ENCODE measurements around the gene ZBTB7C.

ZBTB7C gene

DNA sequence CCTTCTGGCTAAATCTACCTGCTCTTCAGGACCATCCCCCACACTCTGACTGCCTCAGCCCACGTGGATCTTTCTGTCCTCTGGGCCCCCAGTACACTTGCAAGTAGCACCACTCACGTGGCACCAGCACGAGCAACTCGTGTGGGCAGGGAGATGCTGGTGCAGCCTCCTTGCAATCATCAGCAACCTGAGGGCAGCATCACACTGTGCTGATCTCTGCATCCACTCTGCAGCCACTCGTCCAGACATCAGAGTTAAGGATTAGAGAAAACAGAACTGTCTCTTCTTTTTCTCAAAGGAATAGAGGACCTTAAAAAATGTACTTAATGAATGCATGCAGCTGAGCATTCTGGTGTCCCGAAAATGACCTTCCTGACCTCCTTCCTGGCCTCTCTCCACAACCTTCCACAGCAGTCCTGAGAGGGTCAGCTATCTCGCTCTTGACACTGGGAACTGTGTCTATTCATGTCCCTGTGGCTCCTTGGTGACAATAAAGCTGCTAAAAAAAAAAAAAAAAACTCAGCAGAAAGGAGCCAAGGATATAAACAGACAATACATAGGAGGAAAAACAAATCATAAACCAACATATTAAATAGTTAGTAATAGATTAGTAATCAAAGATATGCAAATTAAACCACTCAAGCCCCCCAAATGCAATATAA lies 145.9 kb downstream of the ZBTB7C start:
- DNase-seq (ENCODE audit: low read depth in 2 of 2), result no peak

DNA sequence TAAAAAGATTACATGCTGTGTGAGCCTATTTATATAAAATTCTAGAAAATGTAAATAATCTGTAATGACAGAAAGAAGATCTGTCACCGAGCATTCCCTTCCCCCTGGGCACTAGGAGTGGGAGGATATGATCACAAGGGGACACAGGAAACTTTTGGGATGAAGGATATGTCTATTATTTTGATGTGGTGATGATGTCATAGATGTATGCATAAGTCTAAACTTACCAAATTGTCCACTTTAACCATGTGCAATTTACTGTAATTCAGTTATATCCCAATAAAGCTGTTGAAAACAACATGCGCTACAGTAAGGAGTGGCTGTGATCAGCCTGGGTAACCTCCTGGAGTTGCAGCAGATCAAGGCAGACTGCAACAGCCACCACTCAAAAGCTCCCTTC lies 148.9 kb downstream of the ZBTB7C start:
- no peak for DNase-seq (ENCODE audit: low read depth in 2 of 2)

DNA sequence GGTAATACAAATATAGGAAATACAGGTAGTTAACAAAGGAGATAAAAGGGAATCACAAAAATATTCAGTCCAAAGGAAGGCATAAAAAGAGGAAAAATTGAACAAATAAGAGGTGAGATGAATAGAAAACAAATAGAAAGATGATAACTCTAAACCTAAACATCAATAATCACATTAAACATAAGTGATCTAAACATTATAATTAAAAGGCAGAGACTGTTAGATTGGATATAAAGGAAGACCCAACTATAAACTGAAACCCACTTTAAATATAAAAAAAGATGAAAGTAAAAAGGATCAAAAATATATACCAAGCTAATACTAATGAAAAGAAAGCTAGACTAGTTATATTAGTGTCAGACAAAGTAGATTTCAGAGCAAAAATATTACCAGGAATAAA lies 152.3 kb downstream of the ZBTB7C start:
- DNase-seq (ENCODE audit: low read depth in 2 of 2), result no peak

- DNase-seq (ENCODE audit: low read depth in 2 of 2), result no peak
These were observed 155.0 kb downstream of the ZBTB7C start for GRCh38 chr18:48254077-48254602.

DNA sequence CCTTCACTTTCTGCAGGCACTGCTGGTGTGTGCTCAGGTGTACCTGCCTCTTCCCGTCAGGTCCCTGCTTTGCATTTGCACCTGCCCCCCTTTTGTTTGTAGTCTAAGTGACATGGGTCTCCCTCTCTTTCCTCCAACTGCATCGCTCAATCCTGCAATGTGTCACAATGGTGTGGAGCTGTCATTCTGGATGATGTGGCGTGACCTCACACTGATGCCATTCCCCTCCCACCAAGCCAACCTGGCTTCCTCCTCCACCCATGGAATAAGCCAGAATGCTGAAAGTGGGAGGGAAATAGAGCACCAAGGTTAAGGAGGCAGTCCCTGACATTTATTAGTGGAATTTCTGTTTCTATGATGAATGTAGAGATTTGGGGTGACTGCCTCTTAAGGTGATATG lies 156.7 kb downstream of the ZBTB7C start:
- DNase-seq (ENCODE audit: low read depth in 2 of 2), result no peak

DNA sequence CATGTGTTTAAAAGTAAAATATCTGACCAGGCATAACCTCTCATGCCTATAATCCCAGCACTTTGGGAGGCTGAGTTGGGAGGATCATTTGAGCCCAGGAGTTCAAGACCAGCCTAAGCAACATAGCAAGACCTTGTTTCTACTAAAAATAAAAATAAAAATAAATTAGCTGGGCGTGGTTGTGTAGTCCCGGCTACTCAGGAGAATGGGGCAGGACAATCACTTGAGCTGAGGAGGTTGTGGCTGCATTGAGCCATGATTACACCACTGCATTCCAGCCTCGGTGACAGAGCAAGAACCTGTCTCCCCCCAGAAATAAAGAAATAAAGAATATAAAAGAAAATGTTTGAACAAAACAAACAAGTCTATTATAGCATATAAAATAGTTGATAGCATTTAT lies 158.3 kb downstream of the ZBTB7C start:
- no peak for DNase-seq (ENCODE audit: low read depth in 2 of 2)

GRCh38 chr18:48250362-48250907 lies 158.7 kb downstream of the ZBTB7C start:
- DNase-seq (ENCODE audit: low read depth in 2 of 2), result no peak

DNA sequence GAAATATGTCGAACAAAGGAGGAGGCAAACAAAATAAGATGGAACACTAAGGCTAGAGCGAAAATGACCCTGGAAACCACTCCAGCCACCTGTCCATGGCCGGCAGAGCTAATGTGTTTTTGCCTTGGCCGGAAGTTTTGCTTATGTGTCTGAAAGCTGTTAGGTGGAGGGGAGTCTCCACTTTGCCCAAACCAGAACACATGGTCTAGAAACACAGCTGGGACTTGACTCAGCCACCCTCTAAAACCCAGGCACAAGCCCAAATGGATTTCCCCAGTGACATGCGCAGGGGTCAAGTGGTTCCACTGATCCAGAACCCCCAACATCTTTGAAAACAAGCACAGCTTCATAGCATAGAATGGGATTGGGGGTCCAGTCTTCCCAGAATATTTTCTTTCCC lies 159.3 kb downstream of the ZBTB7C start:
- no peak for DNase-seq (ENCODE audit: low read depth in 2 of 2)

GRCh38 chr18:48244530-48244929 lies 164.7 kb downstream of the ZBTB7C start:
- DNase-seq (ENCODE audit: low read depth in 2 of 2), result no peak

GRCh38 chr18:48238636-48239035 lies 170.5 kb downstream of the ZBTB7C start:
- no peak for DNase-seq (ENCODE audit: low read depth in 2 of 2)

GRCh38 chr18:48238206-48238605 lies 171.0 kb downstream of the ZBTB7C start:
- DNase-seq (ENCODE audit: low read depth in 2 of 2), result no peak

DNA sequence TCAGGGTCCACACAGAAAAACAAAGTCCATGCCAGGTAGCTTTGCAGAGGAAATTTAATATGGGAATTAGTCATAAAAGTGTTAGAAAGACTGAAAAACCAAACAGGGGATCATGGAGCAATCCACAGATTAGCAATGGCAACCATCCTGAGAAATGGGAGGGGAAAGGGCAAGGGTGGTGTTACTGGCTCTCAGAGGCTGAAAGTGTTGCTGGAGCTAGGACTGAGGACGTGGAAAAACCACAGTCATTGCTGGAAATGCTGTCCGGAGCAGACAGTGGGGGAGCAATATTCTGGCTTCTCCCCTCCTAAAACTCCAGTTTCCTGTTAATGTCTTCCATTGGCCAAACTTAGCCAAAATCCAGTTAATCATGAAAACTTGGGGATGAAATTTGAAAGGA lies 172.4 kb downstream of the ZBTB7C start:
- no peak for DNase-seq (ENCODE audit: low read depth in 2 of 2)

GRCh38 chr18:48230467-48231113 lies 178.6 kb downstream of the ZBTB7C start:
- DNase-seq (ENCODE audit: low read depth in 2 of 2), result no peak

GRCh38 chr18:48229552-48229981 lies 179.6 kb downstream of the ZBTB7C start:
- DNase-seq (ENCODE audit: low read depth in 2 of 2), result no peak

GRCh38 chr18:48228841-48229240 lies 180.3 kb downstream of the ZBTB7C start:
- no peak for DNase-seq (ENCODE audit: low read depth in 2 of 2)

DNA sequence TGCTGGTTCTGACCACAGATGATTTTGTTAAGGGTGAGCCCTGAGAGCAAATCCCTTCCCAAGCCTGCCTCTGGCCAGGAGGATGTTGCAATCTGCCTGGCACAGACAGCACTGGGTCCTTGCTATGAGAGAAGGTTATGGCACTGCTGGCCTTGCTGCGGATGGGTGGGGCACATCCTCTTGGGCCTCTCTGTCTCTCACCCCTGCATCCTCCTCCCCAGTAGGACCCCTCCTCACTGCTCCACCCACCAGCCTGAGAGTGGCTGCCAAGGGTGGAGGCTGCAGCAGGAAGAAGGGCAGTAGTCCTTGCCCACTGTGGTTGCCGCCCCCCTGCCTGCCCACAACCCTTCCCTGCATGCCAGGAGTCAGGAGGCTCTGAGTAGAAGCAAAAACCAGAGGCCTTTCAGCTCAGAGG lies 180.9 kb downstream of the ZBTB7C start:
- no peak for DNase-seq (ENCODE audit: low read depth in 2 of 2)

DNA sequence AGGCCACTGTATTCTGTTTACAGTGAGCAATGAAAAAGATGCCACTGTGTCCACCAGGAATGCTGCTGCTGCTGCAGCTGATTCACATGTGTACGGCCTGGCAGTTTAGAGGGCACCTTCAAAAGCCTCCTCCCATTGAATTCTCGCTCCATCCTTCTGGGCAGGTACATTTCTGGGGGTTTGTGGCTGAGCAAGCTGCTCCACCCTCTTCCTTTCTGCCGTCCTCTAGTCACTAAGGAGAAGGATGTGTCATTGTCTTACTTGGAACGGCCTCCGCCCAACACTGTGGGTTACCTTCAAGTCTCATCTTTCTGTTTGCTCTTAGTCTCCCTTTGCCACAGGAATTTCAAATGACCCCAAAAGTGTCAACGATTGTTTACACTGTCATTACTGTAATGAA lies 182.0 kb downstream of the ZBTB7C start:
- no peak for DNase-seq (ENCODE audit: low read depth in 2 of 2)

- no peak for DNase-seq (ENCODE audit: low read depth in 2 of 2)
These were observed 182.8 kb downstream of the ZBTB7C start for GRCh38 chr18:48226401-48226800.

GRCh38 chr18:48222118-48222517 lies 187.1 kb downstream of the ZBTB7C start:
- no peak for DNase-seq (ENCODE audit: low read depth in 2 of 2)

DNA sequence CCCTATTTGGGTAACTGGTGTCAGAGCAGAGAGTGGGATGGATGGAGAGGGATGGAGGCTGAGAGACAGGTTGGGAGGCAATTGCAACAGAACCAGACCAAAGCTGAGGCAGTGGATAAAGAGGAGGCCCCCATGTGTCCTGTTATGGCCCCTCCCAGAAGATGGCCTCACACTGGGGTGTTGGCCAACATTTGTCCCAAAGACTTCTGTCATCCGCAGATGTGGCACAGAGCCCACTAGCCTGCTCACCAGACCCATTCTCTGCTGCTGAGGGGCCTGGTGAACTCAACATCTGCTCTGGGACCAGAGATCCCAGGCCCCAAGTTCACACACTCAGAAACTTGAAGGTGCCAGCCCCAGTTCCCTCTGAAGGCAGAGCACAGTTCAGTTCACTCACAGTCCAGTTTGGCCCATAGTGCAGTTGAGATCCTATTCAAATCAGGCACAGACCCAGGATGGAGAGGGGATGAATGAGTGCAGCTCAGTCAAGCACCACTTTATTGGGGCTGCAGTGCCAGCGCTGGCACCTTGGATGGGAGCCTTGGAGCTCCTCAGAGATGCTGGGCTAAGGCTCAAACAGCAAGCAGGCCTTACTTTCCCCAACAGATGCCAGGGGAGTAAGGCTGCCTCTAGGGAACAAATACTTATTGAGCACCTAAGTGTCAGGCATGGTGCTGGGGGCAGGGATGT lies 189.2 kb downstream of the ZBTB7C start:
- DNase-seq (ENCODE audit: low read depth in 2 of 2), result no peak

DNA sequence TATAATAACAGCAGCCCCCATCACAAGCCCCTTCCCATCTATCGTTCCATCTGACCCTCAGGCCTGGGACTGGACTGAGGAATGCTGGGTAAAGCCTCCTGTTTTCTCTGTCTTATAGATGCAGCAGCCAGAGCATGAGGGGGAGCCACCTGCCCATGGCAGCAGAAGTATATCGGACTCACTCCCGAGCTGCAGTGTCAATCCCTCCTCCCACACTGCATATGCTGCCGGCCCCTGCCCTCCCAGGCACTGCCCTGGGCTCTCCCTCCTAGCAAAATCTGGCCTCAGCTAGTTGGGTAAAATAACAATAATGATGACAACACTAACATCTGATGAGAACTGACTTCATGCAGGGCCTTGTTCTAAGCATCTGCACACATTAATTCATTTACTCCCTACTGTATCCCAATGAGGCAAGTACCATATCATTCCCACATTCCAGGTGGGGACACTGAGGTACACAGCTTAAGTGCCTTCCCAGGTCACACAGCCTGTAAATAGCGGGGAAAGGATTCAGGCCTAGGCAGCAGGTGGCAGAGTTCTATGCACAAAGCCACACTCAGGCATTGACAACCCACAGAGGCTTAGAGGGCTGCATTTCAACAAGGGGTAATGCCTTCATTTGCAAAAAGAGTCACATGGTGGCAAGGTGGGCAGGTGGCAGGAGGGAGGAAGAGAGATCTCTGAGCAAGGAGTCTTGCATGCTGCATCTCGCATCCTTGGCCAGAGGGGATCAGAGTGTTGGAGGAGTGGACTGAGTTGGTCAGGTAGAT lies 190.0 kb downstream of the ZBTB7C start:
- no peak for DNase-seq (ENCODE audit: low read depth in 2 of 2)
